Measurements from ENCODE around the gene PDCD1LG2.
A peak's percentile ranks its signal among the peaks of the same experiment; 100 is the strongest.
"Not testable (repeated sequence)": the region's sequence is repeated elsewhere in the genome, so short reads cannot be mapped to it uniquely, and the experiment has no call there.

PDCD1LG2 gene

GRCh38 chr9:5489630-5490490 lies 20.5 kb upstream of the PDCD1LG2 start:
- TF ChIP-seq EZH2phosphoT487 (IDR thresholded peaks at IDR 0.05; ENCODE audit: low read depth): no peak
- TF ChIP-seq, protein P1, sequence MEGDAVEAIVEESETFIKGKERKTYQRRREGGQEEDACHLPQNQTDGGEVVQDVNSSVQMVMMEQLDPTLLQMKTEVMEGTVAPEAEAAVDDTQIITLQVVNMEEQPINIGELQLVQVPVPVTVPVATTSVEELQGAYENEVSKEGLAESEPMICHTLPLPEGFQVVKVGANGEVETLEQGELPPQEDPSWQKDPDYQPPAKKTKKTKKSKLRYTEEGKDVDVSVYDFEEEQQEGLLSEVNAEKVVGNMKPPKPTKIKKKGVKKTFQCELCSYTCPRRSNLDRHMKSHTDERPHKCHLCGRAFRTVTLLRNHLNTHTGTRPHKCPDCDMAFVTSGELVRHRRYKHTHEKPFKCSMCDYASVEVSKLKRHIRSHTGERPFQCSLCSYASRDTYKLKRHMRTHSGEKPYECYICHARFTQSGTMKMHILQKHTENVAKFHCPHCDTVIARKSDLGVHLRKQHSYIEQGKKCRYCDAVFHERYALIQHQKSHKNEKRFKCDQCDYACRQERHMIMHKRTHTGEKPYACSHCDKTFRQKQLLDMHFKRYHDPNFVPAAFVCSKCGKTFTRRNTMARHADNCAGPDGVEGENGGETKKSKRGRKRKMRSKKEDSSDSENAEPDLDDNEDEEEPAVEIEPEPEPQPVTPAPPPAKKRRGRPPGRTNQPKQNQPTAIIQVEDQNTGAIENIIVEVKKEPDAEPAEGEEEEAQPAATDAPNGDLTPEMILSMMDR (IDR thresholded peaks at IDR 0.05; ENCODE audit: low read depth, low read length): no peak
- H4K20me1 ChIP-seq (ENCODE audit: insufficient read depth, low read length): no peaks in the 10 kb centered on the region
- H2AFZ ChIP-seq (ENCODE audit: low read depth, low read length): no peak overlapping the region
- H3K27me3 ChIP-seq (ENCODE audit: low read depth, low read length): no peaks in the 10 kb centered on the region
- no peaks in the 10 kb centered on the region for H3K79me2 ChIP-seq (ENCODE audit: low read length)
- H3K9me3 ChIP-seq (ENCODE audit: insufficient read depth, low read length): no peaks in the 10 kb centered on the region
- no peak overlapping the region for H3K9ac ChIP-seq (ENCODE audit: low read length)
- H3K4me3 ChIP-seq (ENCODE audit: low read length): no peak overlapping the region
- H3K4me2 ChIP-seq (ENCODE audit: low read length): no peak overlapping the region
- H3K27ac ChIP-seq (ENCODE audit: low read length): no peak overlapping the region
- H3K4me1 ChIP-seq (ENCODE audit: low read length): peaks cover 48% of the 10 kb centered on the region
- no peaks in the 10 kb centered on the region for H3K36me3 ChIP-seq (replicated peaks; ENCODE audit: low read depth, low read length)

DNA sequence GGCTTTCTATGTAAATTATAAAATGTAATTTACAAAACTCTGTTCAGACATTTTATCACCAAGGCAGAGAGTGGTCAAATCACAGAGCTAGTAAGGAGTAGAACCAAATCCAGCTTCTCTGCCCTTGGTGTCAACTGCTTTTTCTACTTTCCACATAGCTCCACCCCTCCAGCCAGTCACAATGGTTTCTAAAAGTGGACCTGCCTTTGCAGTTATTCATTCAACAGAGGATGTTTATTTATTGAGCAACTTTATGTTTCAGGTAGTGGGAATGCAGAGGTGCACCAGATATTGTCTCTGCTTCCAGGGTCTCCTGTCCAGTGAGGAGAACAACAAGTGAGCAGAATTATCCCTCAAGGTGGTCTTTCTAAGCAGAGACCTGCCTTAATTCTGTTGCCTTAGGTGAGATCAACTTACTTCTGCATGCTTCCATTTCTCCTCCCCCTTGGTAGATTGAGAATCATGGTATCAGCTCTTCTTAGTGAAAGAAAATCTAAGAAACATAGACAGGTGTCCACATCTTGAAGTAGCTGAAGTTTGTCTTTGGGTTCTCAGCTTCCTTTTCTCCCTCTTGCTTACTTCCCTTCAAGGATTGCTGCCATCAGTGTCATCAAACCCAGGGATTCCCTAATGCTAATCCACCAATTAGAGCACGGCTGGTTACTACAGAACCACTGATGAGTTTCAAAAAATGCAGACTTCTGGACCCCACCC lies 17.2 kb upstream of the PDCD1LG2 start:
- Histone ChIP-seq H3K36me3 (replicated peaks; ENCODE audit: low read depth, low read length) (no peaks in the 10 kb centered on the region), H3K79me2 (ENCODE audit: low read length) (no peaks in the 10 kb centered on the region), H4K20me1 (ENCODE audit: insufficient read depth, low read length) (no peaks in the 10 kb centered on the region), H3K27ac (ENCODE audit: low read length) (peak overlapping the region; percentile 96), H3K4me1 (ENCODE audit: low read length) (peaks cover 52% of the 10 kb centered on the region), H2AFZ (ENCODE audit: low read depth, low read length) (no peak overlapping the region), H3K4me3 (ENCODE audit: low read length) (peak overlapping the region; percentile 43), H3K9me3 (ENCODE audit: insufficient read depth, low read length) (no peaks in the 10 kb centered on the region), H3K4me2 (ENCODE audit: low read length) (peak overlapping the region; percentile 90), H3K9ac (ENCODE audit: low read length) (peak overlapping the region; percentile 24; the same call in 1 of the 2 replicates), H3K27me3 (ENCODE audit: low read depth, low read length) (no peaks in the 10 kb centered on the region)
- TF ChIP-seq, protein P1 (IDR thresholded peaks at IDR 0.05; ENCODE audit: low read depth, low read length): no peak
- no peak for TF ChIP-seq EZH2phosphoT487 (IDR thresholded peaks at IDR 0.05; ENCODE audit: low read depth)

DNA sequence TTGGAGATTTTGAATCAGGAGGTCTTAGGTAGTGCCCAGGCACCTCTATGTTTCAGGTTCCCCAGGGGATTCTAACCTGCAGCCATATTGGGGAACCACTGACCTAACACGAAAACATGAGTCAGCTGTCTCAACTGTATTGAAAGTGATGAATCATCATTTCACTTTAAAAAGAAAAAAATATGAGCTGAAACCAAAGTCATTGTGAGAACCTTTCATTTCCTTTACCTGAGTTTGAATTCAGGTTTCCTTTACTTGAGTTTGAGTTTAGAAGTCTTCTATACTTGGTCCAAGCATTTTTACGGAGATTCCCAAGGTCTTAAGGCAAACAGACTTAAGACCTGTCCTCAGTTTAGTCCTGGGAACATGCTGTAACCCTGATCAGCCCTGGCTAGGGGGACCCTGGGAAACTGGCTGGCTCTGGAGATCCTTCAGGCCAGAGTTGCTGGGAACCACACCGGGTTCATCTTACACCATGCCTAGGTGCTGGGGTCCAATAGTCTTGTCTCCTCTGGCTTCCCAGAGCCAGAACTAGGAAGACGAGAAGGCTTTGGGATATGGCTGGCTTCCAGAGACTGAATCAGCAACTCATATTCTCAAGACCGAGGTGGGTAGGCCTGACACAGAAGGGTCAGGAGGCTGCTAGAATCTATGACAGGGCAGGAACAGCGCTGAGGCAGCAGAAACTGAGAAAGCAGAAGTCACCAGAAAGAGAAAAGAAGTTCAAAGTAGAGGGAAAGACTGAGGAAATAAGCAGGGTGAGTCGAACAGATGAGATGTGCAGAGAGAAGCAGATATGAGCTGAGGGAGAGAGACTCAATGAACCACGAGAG lies 16.4 kb upstream of the PDCD1LG2 start:
- TF ChIP-seq, protein P1 (IDR thresholded peaks at IDR 0.05; ENCODE audit: low read depth, low read length): no peak
- TF ChIP-seq EZH2phosphoT487 (IDR thresholded peaks at IDR 0.05; ENCODE audit: low read depth): no peak
- H3K36me3 ChIP-seq (replicated peaks; ENCODE audit: low read depth, low read length): no peaks in the 10 kb centered on the region
- no peaks in the 10 kb centered on the region for H3K27me3 ChIP-seq (ENCODE audit: low read depth, low read length)
- H3K9me3 ChIP-seq (ENCODE audit: insufficient read depth, low read length): no peaks in the 10 kb centered on the region
- peak overlapping the region; percentile 90 for H3K4me2 ChIP-seq (ENCODE audit: low read length)
- H3K79me2 ChIP-seq (ENCODE audit: low read length): no peaks in the 10 kb centered on the region
- peak overlapping the region; percentile 83 for H3K9ac ChIP-seq (ENCODE audit: low read length)
- H3K27ac ChIP-seq (ENCODE audit: low read length): peak overlapping the region; percentile 96
- no peaks in the 10 kb centered on the region for H4K20me1 ChIP-seq (ENCODE audit: insufficient read depth, low read length)
- peaks cover 45% of the 10 kb centered on the region for H3K4me1 ChIP-seq (ENCODE audit: low read length)
- no peak overlapping the region for H2AFZ ChIP-seq (ENCODE audit: low read depth, low read length)
- H3K4me3 ChIP-seq (ENCODE audit: low read length): peak overlapping the region; percentile 63

GRCh38 chr9:5494765-5495164 lies 15.6 kb upstream of the PDCD1LG2 start:
- H3K4me3 ChIP-seq (ENCODE audit: low read length); H3K9me3 ChIP-seq (ENCODE audit: insufficient read depth, low read length); H3K79me2 ChIP-seq (ENCODE audit: low read length); H3K27me3 ChIP-seq (ENCODE audit: low read depth, low read length); H3K9ac ChIP-seq (ENCODE audit: low read length); H3K36me3 ChIP-seq (replicated peaks; ENCODE audit: low read depth, low read length); H4K20me1 ChIP-seq (ENCODE audit: insufficient read depth, low read length); H2AFZ ChIP-seq (ENCODE audit: low read depth, low read length): not testable (repeated sequence)
- H3K4me1 ChIP-seq (ENCODE audit: low read length): peaks cover 42% of the 10 kb centered on the region
- H3K27ac ChIP-seq (ENCODE audit: low read length): peak overlapping the region; percentile 96
- peak overlapping the region; percentile 90; the same call in 1 of the 2 replicates for H3K4me2 ChIP-seq (ENCODE audit: low read length)
